HL-60 (cell line): ENCODE measurements around the gene OR4D1.
"Not testable (repeated sequence)": the region's sequence is repeated elsewhere in the genome, so short reads cannot be mapped to it uniquely, and the experiment has no call there.

ENCODE experiments used
- CTCF ChIP-seq: IDR thresholded peaks from one replicate; pipeline ENCODE4 v1.5.1; 2011; ENCODE audit warnings: low read length, control low read depth, inconsistent platforms; ENCODE audit not compliant: insufficient read depth
- GABPA ChIP-seq: IDR thresholded peaks from 2 replicates; pipeline ENCODE4 v1.6.1; 2012; ENCODE audit warnings: low read depth
- POLR2AphosphoS5 ChIP-seq: IDR thresholded peaks from 2 replicates; pipeline ENCODE4 v1.6.1; 2012; ENCODE audit warnings: low read depth
- REST ChIP-seq: IDR thresholded peaks from 2 replicates; pipeline ENCODE4 v1.6.1; 2012; ENCODE audit warnings: low read depth; ENCODE audit not compliant: insufficient replicate concordance

- TF ChIP-seq CTCF, REST, POLR2AphosphoS5, GABPA: not testable (repeated sequence)
Measured at GRCh38 chr17:58101898-58102297, 46.3 kb upstream of the OR4D1 start.
